DND-41 (cell line): ENCODE results near the gene TAB3.

ENCODE experiments used
- EZH2 ChIP-seq: IDR thresholded peaks from 3 replicates; pipeline ENCODE4 v1.6.1; 2012; ENCODE audit warnings: borderline replicate concordance, low read depth, mild to moderate bottlenecking, moderate library complexity, low read length, inconsistent platforms; ENCODE audit not compliant: severe bottlenecking
- TF ChIP-seq, protein P1 (sequence below): IDR thresholded peaks from 2 replicates; pipeline ENCODE4 v1.5.1; 2012; ENCODE audit warnings: borderline replicate concordance, low read length, moderate library complexity, mild to moderate bottlenecking; ENCODE audit not compliant: poor library complexity, severe bottlenecking; ENCODE audit errors: extremely low read depth

DNA sequence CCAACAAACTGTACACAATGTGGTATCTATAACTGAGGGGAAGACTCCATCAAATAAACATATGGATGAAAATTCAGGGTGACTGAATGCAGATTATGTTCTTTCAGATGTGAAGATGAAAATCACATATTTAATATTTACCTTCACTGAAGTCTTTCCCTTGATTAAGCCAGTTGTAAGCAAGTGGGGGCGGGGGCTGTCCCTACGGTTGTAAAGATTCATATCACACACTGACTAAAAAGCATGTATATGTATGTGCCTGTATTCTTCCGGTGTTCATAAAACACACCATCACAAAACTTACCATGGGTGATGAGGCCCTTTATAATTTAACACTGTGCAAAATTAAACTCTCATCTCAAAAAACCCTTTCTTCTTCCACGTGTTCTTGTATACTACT, 1.3 kb downstream of the TAB3 start:
- TF ChIP-seq, protein P1, sequence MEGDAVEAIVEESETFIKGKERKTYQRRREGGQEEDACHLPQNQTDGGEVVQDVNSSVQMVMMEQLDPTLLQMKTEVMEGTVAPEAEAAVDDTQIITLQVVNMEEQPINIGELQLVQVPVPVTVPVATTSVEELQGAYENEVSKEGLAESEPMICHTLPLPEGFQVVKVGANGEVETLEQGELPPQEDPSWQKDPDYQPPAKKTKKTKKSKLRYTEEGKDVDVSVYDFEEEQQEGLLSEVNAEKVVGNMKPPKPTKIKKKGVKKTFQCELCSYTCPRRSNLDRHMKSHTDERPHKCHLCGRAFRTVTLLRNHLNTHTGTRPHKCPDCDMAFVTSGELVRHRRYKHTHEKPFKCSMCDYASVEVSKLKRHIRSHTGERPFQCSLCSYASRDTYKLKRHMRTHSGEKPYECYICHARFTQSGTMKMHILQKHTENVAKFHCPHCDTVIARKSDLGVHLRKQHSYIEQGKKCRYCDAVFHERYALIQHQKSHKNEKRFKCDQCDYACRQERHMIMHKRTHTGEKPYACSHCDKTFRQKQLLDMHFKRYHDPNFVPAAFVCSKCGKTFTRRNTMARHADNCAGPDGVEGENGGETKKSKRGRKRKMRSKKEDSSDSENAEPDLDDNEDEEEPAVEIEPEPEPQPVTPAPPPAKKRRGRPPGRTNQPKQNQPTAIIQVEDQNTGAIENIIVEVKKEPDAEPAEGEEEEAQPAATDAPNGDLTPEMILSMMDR, result no peak
- TF ChIP-seq EZH2, result no peak
